Neural progenitor cell (in vitro differentiated cells): ENCODE results near the gene PPP2R5C.

Experiments
- CTCF ChIP-seq: fragments of 200-600 bp; sonication (generic); IDR thresholded peaks from 2 replicates; pipeline ENCODE4 v1.5.1; 2017; ENCODE audit warnings: antibody characterized with exemption, mild to moderate bottlenecking
- EZH2 ChIP-seq: fragments of 200-600 bp; sonication (generic); IDR thresholded peaks from 2 replicates; pipeline ENCODE4 v1.6.1; 2017; ENCODE audit warnings: antibody characterized with exemption, mild to moderate bottlenecking, moderate library complexity
- EZH2phosphoT487 ChIP-seq: fragments of 200-600 bp; sonication (generic); IDR thresholded peaks from 2 replicates; pipeline ENCODE4 v1.6.1; 2017; ENCODE audit warnings: antibody characterized with exemption

DNA sequence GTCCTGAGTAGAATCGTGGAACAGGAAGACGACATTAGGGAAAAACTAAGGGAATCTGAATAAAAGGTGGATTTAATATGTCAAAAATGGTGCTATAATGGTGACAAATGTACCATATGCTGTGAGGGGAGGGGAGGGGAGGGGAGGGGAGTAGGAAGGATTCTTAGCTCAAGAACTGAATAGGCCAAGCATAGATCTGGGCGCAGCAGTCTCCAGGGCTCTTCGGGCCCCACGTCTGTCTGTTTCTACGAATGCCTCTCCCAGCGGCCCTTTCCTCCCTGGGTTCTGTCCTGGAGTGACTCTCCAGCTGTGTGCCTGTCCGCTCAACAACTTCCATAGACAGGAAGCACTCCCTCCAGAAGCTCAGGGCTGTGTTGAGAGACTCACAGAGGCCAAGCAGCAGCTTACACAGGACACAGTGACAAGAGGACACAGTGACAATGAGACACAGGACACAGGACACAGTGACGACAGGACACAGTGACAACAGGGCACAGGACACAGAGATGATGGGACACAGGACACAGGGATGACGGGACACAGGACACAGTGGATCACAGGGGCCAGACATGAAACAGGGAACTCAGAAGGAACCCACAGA lies 42.4 kb upstream of the PPP2R5C start:
- TF ChIP-seq CTCF: no peak
- TF ChIP-seq EZH2phosphoT487: no peak
- TF ChIP-seq EZH2: no peak
